Caco-2 (cell line): ENCODE measurements around the gene ANO4. TPM values are rescaled to one million over a fixed set of nuclear protein-coding genes. Genes with fewer than 3 reads are reported as not detected.

Source experiments
- BruUV-seq: library from RNA; stranded (reverse); fragments of 400-500 nt; replicated peaks from 2 replicates; lab custom pipeline; 2021; lab: Mats Ljungman, UMichigan
- CTCF ChIA-PET: fragments of 300-600 bp; sonication (Branson Sonifier 250); formaldehyde crosslinking; loops from one replicate; lab custom pipeline; 2022; ENCODE audit warnings: antibody characterized with exemption; lab: Charles Lee
- POLR2A ChIA-PET: fragments of 300-600 bp; sonication (Branson Sonifier 250); formaldehyde crosslinking; loops from one replicate; lab custom pipeline; 2022; ENCODE audit warnings: antibody characterized with exemption; lab: Charles Lee
- DNase-seq, 2 experiments: peaks; one replicate each; pipeline versions ENCODE4 v3.0.0 to v3.0.0-alpha.2; 2020 to 2022
- H3K27me3 ChIP-seq: replicated peaks from 2 replicates; pipeline ENCODE4 v1.6.0; 2011; ENCODE audit warnings: low read length; ENCODE audit not compliant: control insufficient read depth, insufficient read depth
- H3K36me3 ChIP-seq: 2 replicates; pipeline ENCODE4 v1.5.1; 2011; ENCODE audit warnings: low read length; ENCODE audit not compliant: control insufficient read depth, insufficient read depth
- H3K4me1 ChIP-seq: fragments of 250-450 bp; sonication (Bioruptor Pico); 2 replicates; pipeline ENCODE4 v1.5.1; 2020; ENCODE audit warnings: mild to moderate bottlenecking
- H3K4me3 ChIP-seq: 2 replicates; pipeline ENCODE4 v1.5.1; 2011; ENCODE audit warnings: low read depth, mild to moderate bottlenecking, control low read depth, low read length
- H3K9me3 ChIP-seq: fragments of 250-450 bp; sonication (Bioruptor Pico); 2 replicates; pipeline ENCODE4 v1.5.1; 2020; ENCODE audit warnings: mild to moderate bottlenecking, moderate library complexity
- H3K27ac Mint-ChIP-seq: one replicate; pipeline ENCODE4 v1.8.0; 2022; ENCODE audit warnings: mixed read lengths; ENCODE audit not compliant: unreplicated experiment
- H3K27me3 Mint-ChIP-seq: one replicate; pipeline ENCODE4 v1.8.0; 2022; ENCODE audit warnings: mixed read lengths; ENCODE audit not compliant: insufficient read depth, unreplicated experiment
- H3K36me3 Mint-ChIP-seq: one replicate; pipeline ENCODE4 v1.8.0; 2022; ENCODE audit warnings: mild to moderate bottlenecking, mixed read lengths; ENCODE audit not compliant: insufficient read depth, unreplicated experiment
- H3K4me1 Mint-ChIP-seq: one replicate; pipeline ENCODE4 v1.8.0; 2022; ENCODE audit warnings: low read depth, mixed read lengths; ENCODE audit not compliant: unreplicated experiment
- H3K4me3 Mint-ChIP-seq: one replicate; pipeline ENCODE4 v1.8.0; 2022; ENCODE audit warnings: mild to moderate bottlenecking, moderate library complexity, mixed read lengths; ENCODE audit not compliant: unreplicated experiment
- H3K9me3 Mint-ChIP-seq: one replicate; pipeline ENCODE4 v1.8.0; 2022; ENCODE audit warnings: mixed read lengths; ENCODE audit not compliant: unreplicated experiment
- intact Hi-C: fragments of 100-400 bp; cut with micrococcal nuclease; formaldehyde crosslinking; loops from one replicate; pipeline ENCODE4 v1.10.0; 2022; ENCODE audit not compliant: unreplicated experiment
- total RNA-seq: library from RNA; stranded (reverse); gene quantifications from 2 replicates; pipeline ENCODE4 v1.2.3, GENCODE V29; 2022
- TF ChIP-seq, protein P1 (sequence below), 2 experiments: fragments of 200-600 bp in 1 of 2; IDR thresholded peaks; 1 replicate in 1 of 2; 2 replicates in 1 of 2; pipeline versions ENCODE4 v1.5.1 to v1.8.0; 2011 to 2022; ENCODE audit warnings: antibody characterized with exemption in 1 of 2, control low read depth in 1 of 2, inconsistent platforms in 1 of 2, low read depth in 1 of 2, low read length in 1 of 2, mild to moderate bottlenecking in 1 of 2, moderate library complexity in 1 of 2; ENCODE audit not compliant: insufficient read depth in 1 of 2, severe bottlenecking in 1 of 2, unreplicated experiment in 1 of 2

The ANO4 gene
- total RNA-seq, 1 experiment from 2014 or later: 0.09 TPM

DNA sequence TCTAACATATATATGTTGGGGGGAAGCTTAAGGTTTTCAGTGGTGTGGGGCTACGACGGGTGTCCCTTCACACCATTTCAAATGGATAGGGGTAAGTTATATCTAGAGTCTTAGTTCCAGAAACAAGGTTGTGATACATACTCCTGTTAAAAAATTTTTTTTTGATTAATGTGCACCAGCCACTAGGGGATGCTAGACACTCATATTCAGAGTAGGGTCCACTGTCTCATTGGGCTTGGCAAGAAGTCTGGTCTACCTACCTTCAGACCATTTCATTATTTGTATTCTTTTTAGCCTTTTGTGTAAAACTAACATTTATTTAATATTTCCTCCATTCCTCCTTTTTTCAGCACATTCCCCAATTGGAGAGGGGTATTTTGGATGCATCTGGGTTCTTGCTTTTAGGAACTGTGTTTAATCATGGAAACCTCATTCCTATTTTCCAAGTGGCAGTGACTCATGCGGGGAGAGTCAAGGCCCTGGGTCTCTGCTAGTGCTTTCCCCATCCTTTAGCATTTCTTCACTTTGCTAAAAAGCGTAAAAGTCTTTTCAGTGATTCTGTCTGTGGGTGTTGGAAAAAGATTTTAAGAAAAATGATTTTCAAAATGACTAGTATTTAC lies 33.4 kb downstream of the ANO4 start:
- no peaks in the 10 kb centered on the region for H3K4me1 Mint-ChIP-seq
- ChIA-PET CTCF (no interaction called here), POLR2A (no interaction called here)
- H3K4me3 Mint-ChIP-seq: no peak overlapping the region
- H3K36me3 ChIP-seq: no peaks in the 10 kb centered on the region
- no peaks in the 10 kb centered on the region for H3K4me1 ChIP-seq
- no TSS peak for BruUV-seq
- no peaks in the 10 kb centered on the region for H3K36me3 Mint-ChIP-seq
- no peak overlapping the region for H3K27ac Mint-ChIP-seq
- no peaks in the 10 kb centered on the region for H3K9me3 ChIP-seq
- no peaks in the 10 kb centered on the region for H3K9me3 Mint-ChIP-seq
- intact Hi-C loops: loop anchor here (1.0 to 10.0 kb wide), 3 partner anchors 157 to 495 kb away; partner anchors contain the start of gene UTP20
- TF ChIP-seq, protein P1, sequence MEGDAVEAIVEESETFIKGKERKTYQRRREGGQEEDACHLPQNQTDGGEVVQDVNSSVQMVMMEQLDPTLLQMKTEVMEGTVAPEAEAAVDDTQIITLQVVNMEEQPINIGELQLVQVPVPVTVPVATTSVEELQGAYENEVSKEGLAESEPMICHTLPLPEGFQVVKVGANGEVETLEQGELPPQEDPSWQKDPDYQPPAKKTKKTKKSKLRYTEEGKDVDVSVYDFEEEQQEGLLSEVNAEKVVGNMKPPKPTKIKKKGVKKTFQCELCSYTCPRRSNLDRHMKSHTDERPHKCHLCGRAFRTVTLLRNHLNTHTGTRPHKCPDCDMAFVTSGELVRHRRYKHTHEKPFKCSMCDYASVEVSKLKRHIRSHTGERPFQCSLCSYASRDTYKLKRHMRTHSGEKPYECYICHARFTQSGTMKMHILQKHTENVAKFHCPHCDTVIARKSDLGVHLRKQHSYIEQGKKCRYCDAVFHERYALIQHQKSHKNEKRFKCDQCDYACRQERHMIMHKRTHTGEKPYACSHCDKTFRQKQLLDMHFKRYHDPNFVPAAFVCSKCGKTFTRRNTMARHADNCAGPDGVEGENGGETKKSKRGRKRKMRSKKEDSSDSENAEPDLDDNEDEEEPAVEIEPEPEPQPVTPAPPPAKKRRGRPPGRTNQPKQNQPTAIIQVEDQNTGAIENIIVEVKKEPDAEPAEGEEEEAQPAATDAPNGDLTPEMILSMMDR (IDR thresholded peaks at IDR 0.05; ENCODE audit: insufficient read depth in 1 of 2, low read depth in 1 of 2, low read length in 1 of 2, severe bottlenecking in 1 of 2, unreplicated experiment in 1 of 2): peak; percentile 68 to 71
- H3K4me3 ChIP-seq: no peak overlapping the region
- H3K27me3 Mint-ChIP-seq: no peaks in the 10 kb centered on the region
- DNase-seq: peak in 1 of 2 experiments; percentile 35
- H3K27me3 ChIP-seq: no peaks in the 10 kb centered on the region

DNA sequence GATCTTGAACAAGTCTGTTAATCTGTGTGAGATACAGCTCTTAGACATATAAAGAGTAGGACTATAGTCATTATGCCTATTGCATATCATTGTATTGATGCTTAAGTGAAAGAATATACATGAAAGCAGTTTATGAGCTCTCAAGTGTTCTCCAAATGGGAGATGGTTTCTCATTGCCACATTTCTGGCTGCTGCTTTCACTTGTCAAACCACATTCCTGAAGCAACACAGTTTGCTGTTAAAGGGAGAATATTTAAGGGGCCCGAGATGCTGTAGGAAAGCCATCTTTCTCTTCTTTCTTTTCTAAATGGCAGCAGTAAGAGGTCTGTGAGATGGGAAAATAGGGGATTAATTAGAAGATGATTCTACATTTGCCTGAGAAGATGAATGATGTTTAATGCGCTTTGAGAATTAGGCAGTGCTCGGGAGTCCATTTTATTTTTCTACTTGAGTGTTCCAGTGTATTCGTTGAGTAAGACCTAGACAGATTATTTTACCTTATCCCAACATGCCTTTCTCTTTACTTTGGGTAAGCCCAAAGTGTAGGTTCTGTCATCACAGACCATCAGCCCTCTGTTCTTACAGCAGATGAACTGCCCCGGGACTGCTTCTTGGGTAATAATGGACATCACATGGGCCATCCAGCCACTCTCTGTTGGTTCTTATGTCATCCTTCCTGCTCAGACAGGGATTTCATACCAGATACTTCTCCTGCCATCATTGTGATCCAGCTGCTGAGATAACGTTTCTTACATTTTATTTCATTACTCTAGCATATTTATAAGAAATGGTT lies 35.6 kb downstream of the ANO4 start:
- no peak for DNase-seq
- H3K36me3 Mint-ChIP-seq: no peaks in the 10 kb centered on the region
- BruUV-seq: no TSS peak
- no peak overlapping the region for H3K27ac Mint-ChIP-seq
- TF ChIP-seq, protein P1 (IDR thresholded peaks at IDR 0.05; ENCODE audit: insufficient read depth in 1 of 2, low read depth in 1 of 2, low read length in 1 of 2, severe bottlenecking in 1 of 2, unreplicated experiment in 1 of 2): no peak
- no peak overlapping the region for H3K4me3 Mint-ChIP-seq
- intact Hi-C loops: no loop called here
- H3K4me3 ChIP-seq: no peak overlapping the region
- CTCF ChIA-PET: no interaction called here
- H3K9me3 ChIP-seq: no peaks in the 10 kb centered on the region
- no peaks in the 10 kb centered on the region for H3K36me3 ChIP-seq
- POLR2A ChIA-PET: no interaction called here
- no peaks in the 10 kb centered on the region for H3K4me1 ChIP-seq
- no peaks in the 10 kb centered on the region for H3K27me3 ChIP-seq
- H3K4me1 Mint-ChIP-seq: no peaks in the 10 kb centered on the region
- no peaks in the 10 kb centered on the region for H3K9me3 Mint-ChIP-seq
- peaks cover 4% of the 10 kb centered on the region for H3K27me3 Mint-ChIP-seq

DNA sequence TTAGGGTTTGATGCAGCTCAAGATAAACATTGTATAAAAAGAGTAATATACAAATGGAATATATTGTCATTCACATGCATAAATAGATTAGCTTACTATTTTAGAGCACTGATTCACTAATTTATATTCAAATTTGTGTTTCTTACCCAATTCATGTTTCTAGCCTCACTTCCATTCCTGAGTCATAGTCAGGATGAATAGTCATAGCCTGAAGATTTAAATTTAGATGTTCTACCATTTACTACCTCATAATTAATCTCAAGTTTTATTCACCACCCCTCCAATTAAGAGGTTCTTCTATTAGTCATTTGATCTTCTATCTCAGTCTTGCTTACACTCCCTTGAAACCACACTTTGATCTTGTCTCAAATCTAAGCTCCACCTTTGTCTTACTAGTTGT lies 38.7 kb downstream of the ANO4 start:
- BruUV-seq: no TSS peak
- H3K4me3 Mint-ChIP-seq: no peak overlapping the region
- TF ChIP-seq, protein P1 (IDR thresholded peaks at IDR 0.05; ENCODE audit: insufficient read depth in 1 of 2, low read depth in 1 of 2, low read length in 1 of 2, severe bottlenecking in 1 of 2, unreplicated experiment in 1 of 2): no peak
- no peak for DNase-seq
- intact Hi-C loops: no loop called here
- no peaks in the 10 kb centered on the region for H3K36me3 ChIP-seq
- ChIA-PET CTCF (no interaction called here), POLR2A (no interaction called here)
- H3K9me3 Mint-ChIP-seq: no peaks in the 10 kb centered on the region
- H3K9me3 ChIP-seq: no peaks in the 10 kb centered on the region
- H3K36me3 Mint-ChIP-seq: no peaks in the 10 kb centered on the region
- no peaks in the 10 kb centered on the region for H3K27me3 ChIP-seq
- peaks cover 6% of the 10 kb centered on the region for H3K27me3 Mint-ChIP-seq
- no peaks in the 10 kb centered on the region for H3K4me1 ChIP-seq
- H3K27ac Mint-ChIP-seq: no peak overlapping the region
- H3K4me3 ChIP-seq: no peak overlapping the region
- no peaks in the 10 kb centered on the region for H3K4me1 Mint-ChIP-seq
